Smooth muscle cell (in vitro differentiated cells): Measurements from ENCODE around the gene SLC1A1. TPM values are rescaled to one million over a fixed set of nuclear protein-coding genes. Genes with fewer than 3 reads are reported as not detected.

Experiments
- DNase-seq: peaks from one replicate; lab custom pipeline; 2025; ENCODE audit not compliant: unreplicated experiment; lab: John Stamatoyannopoulos, UW
- H2AFZ ChIP-seq: fragments of 200-600 bp; sonication (generic); 2 replicates; pipeline ENCODE4 v1.6.0; 2016; ENCODE audit warnings: antibody characterized with exemption, low read depth, mild to moderate bottlenecking
- H3F3A ChIP-seq: fragments of 200-600 bp; sonication (generic); 2 replicates; pipeline ENCODE4 v1.6.0; 2017; ENCODE audit warnings: antibody characterized with exemption, low read depth
- H3K27ac ChIP-seq: fragments of 200-600 bp; sonication (generic); 2 replicates; pipeline ENCODE4 v1.5.1; 2016; ENCODE audit warnings: low read depth, mild to moderate bottlenecking
- H3K27me3 ChIP-seq: fragments of 200-600 bp; sonication (generic); 2 replicates; pipeline ENCODE4 v1.6.1; 2016; ENCODE audit warnings: low read depth, mild to moderate bottlenecking
- H3K36me3 ChIP-seq: fragments of 200-600 bp; sonication (generic); 2 replicates; pipeline ENCODE4 v1.5.1; 2016; ENCODE audit warnings: low read depth
- H3K4me1 ChIP-seq: fragments of 200-600 bp; sonication (generic); 2 replicates; pipeline ENCODE4 v1.5.1; 2016; ENCODE audit warnings: low read depth
- H3K4me2 ChIP-seq: fragments of 200-600 bp; sonication (generic); 2 replicates; pipeline ENCODE4 v1.6.0; 2016; ENCODE audit warnings: mild to moderate bottlenecking
- H3K4me3 ChIP-seq: fragments of 200-600 bp; sonication (generic); 2 replicates; pipeline ENCODE4 v1.5.1; 2016; ENCODE audit warnings: mild to moderate bottlenecking
- H3K79me2 ChIP-seq: fragments of 200-600 bp; sonication (generic); 2 replicates; pipeline ENCODE4 v1.6.0; 2016; ENCODE audit warnings: low read depth, mild to moderate bottlenecking
- H3K9ac ChIP-seq: fragments of 200-600 bp; sonication (generic); 2 replicates; pipeline ENCODE4 v1.6.0; 2016; ENCODE audit warnings: low read depth
- H3K9me3 ChIP-seq: fragments of 200-600 bp; sonication (generic); replicated peaks from 2 replicates; pipeline ENCODE4 v1.5.1; 2016; ENCODE audit warnings: low read depth
- H4K20me1 ChIP-seq: fragments of 200-600 bp; sonication (generic); 2 replicates; pipeline ENCODE4 v1.6.0; 2016; ENCODE audit warnings: low read depth
- WGBS: methylation state at CpG from one replicate; pipeline ENCODE4 v1.1.7; 2016; ENCODE audit warnings: low lambda C conversion rate; 5-methylcytosine and 5-hydroxymethylcytosine counted together
- polyA plus RNA-seq: library from polyadenylated mRNA; unstranded; fragments of >200 nt; fragmentation: Nextera tagmentation; extraction: Ambion mirVana; gene quantifications from 2 replicates; pipeline ENCODE4 v1.2.1, GENCODE V29; 2016
- total RNA-seq: library from RNA; depleted of rRNA; stranded (reverse); fragments of >200 nt; gene quantifications from 2 replicates; pipeline ENCODE4 v1.2.3, GENCODE V29; 2014
- TF ChIP-seq, protein P1 (sequence below): fragments of 200-600 bp; sonication (generic); IDR thresholded peaks from 2 replicates; pipeline ENCODE4 v1.5.1; 2017; ENCODE audit warnings: borderline replicate concordance, mild to moderate bottlenecking, antibody characterized with exemption; ENCODE audit not compliant: insufficient read depth, poor library complexity, severe bottlenecking

SLC1A1 gene
- total and polyA plus RNA-seq, 2 experiments from 2014 or later: 11.3 to 15.6 TPM

DNA sequence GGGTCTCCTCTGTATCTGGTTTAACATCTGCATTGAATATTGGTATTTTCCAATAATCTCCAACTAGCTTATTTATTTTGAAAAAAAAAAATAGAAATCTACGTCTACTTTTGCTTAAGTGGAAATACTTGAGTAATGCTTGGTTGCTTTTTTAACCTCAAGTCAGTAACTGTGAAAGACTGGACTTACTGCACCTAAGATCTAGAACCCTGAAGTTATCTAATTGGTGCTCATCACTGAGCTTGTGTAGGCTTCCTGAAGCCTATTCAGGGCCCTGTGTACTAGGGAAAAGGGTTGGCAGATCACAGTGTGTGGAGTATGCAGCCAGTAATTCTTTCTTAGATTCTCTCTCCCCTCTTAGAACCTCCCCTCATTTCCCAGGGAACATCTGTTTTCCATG is 16.2 kb downstream of the SLC1A1 start:
- H3K27ac ChIP-seq: peak overlapping the region; percentile 41
- no peaks in the 10 kb centered on the region for H3K27me3 ChIP-seq
- peaks cover 20% of the 10 kb centered on the region for H3F3A ChIP-seq
- peaks cover 15% of the 10 kb centered on the region for H3K4me1 ChIP-seq
- no peak for DNase-seq
- no peaks in the 10 kb centered on the region for H4K20me1 ChIP-seq
- H3K4me3 ChIP-seq: no peak overlapping the region
- no peak overlapping the region for H2AFZ ChIP-seq
- TF ChIP-seq, protein P1, sequence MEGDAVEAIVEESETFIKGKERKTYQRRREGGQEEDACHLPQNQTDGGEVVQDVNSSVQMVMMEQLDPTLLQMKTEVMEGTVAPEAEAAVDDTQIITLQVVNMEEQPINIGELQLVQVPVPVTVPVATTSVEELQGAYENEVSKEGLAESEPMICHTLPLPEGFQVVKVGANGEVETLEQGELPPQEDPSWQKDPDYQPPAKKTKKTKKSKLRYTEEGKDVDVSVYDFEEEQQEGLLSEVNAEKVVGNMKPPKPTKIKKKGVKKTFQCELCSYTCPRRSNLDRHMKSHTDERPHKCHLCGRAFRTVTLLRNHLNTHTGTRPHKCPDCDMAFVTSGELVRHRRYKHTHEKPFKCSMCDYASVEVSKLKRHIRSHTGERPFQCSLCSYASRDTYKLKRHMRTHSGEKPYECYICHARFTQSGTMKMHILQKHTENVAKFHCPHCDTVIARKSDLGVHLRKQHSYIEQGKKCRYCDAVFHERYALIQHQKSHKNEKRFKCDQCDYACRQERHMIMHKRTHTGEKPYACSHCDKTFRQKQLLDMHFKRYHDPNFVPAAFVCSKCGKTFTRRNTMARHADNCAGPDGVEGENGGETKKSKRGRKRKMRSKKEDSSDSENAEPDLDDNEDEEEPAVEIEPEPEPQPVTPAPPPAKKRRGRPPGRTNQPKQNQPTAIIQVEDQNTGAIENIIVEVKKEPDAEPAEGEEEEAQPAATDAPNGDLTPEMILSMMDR: no peak
- WGBS: 87% methylated on average over 1 of the region's 1 CpG
- no peaks in the 10 kb centered on the region for H3K36me3 ChIP-seq
- H3K9ac ChIP-seq: no peak overlapping the region
- H3K9me3 ChIP-seq: no peaks in the 10 kb centered on the region
- peak overlapping the region; percentile 8 for H3K4me2 ChIP-seq
- H3K79me2 ChIP-seq: no peaks in the 10 kb centered on the region

DNA sequence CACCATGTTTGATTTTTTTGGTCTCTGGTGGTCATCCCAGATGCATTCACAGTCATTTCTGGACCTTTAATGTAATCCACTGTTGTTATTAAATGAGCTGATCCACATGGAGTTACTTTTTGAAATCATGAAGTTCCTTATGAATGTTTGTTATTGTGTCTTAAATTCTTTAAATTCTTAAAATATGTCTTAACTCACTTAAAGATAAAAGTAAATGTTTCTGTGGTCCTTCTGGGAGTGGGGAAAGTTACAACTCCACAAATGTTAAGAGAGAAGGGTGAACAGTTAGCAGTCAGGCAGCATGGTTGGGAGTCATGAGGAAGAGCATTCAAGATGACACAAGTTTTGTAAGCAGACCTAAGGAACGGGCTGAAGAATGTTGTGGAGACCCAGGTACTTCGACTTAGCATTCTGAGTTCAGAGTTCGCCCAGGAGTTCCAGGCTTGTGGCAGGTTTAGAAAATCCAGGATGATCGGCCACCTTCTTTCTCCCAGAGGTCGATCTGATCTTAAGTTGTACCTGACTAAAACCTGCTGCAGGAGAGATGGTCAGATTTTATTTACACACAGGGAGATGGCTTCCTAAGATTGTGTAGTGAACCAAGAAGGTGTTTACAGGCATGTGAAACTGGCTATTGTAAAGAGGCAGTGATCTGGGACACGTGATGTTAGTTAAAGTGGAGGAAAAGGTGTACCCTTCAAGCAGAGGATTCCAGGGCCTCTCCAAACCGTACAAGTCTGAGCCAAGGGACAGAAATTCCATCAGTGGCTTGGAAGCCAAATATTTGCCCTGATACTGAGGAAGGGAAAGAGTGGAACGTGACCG is 17.2 kb downstream of the SLC1A1 start:
- Histone ChIP-seq H3K36me3 (no peaks in the 10 kb centered on the region), H3K79me2 (no peaks in the 10 kb centered on the region), H3K9ac (no peak overlapping the region), H3K9me3 (no peaks in the 10 kb centered on the region), H3K4me1 (peaks cover 15% of the 10 kb centered on the region), H3K4me3 (no peak overlapping the region), H3K27ac (peak overlapping the region; percentile 41), H3K4me2 (peak overlapping the region; percentile 1), H3K27me3 (no peaks in the 10 kb centered on the region), H3F3A (peaks cover 10% of the 10 kb centered on the region), H2AFZ (no peak overlapping the region), H4K20me1 (no peaks in the 10 kb centered on the region)
- DNase-seq: no peak
- WGBS: 83% methylated on average over 9 of the region's 9 CpGs
- TF ChIP-seq, protein P1: no peak

DNA sequence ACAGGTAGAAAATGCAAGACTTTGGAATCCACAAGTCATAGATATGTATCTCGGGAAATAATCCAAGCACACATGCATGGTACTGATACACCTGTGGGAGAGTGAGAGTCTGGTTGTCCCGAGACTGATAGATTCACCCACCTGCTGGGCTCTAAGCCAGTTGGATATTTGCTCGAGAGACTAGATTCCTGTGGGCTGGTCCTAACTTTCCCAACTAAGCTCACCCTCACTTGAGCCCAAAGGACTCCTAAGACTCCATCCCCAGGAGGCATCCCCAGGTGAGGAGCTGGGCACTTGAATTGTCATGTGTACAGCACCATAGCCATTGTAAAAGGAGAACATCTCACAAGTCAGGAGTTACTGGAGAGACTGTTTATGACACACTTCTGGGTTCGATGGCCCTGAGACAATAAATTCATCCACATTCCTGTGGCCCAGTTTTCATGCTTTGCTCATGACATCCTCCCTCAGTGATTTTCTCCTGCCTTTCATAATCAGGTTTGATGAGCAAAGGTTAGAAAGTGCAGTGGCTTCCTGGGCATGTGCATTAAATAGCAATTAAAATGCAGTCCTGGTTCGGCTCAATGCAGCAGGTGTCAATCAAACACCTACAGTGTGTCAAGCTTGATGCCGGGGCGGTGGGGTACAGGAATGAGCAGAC is 18.1 kb downstream of the SLC1A1 start:
- H3K4me2 ChIP-seq: peak overlapping the region; percentile 69
- no peak for DNase-seq
- H3K9ac ChIP-seq: peak overlapping the region; percentile 44
- no peaks in the 10 kb centered on the region for H3K27me3 ChIP-seq
- H3F3A ChIP-seq: peaks cover 7% of the 10 kb centered on the region
- no peaks in the 10 kb centered on the region for H3K36me3 ChIP-seq
- no peak overlapping the region for H3K4me3 ChIP-seq
- H3K9me3 ChIP-seq: no peaks in the 10 kb centered on the region
- TF ChIP-seq, protein P1: no peak
- H3K4me1 ChIP-seq: peaks cover 12% of the 10 kb centered on the region
- no peaks in the 10 kb centered on the region for H3K79me2 ChIP-seq
- H2AFZ ChIP-seq: no peak overlapping the region
- peak overlapping the region; percentile 73 for H3K27ac ChIP-seq
- WGBS: 64% methylated on average over 7 of the region's 7 CpGs
- no peaks in the 10 kb centered on the region for H4K20me1 ChIP-seq
